Measurements from ENCODE around the gene HSD11B1L.
"Not testable (repeated sequence)": the region's sequence is repeated elsewhere in the genome, so short reads cannot be mapped to it uniquely, and the experiment has no call there.

Gene HSD11B1L

GRCh38 chr19:5669212-5669611, 11.6 kb upstream of the HSD11B1L start:
- DNase-seq: no peak

GRCh38 chr19:5671600-5671999, 9.2 kb upstream of the HSD11B1L start:
- no peak for DNase-seq

DNA sequence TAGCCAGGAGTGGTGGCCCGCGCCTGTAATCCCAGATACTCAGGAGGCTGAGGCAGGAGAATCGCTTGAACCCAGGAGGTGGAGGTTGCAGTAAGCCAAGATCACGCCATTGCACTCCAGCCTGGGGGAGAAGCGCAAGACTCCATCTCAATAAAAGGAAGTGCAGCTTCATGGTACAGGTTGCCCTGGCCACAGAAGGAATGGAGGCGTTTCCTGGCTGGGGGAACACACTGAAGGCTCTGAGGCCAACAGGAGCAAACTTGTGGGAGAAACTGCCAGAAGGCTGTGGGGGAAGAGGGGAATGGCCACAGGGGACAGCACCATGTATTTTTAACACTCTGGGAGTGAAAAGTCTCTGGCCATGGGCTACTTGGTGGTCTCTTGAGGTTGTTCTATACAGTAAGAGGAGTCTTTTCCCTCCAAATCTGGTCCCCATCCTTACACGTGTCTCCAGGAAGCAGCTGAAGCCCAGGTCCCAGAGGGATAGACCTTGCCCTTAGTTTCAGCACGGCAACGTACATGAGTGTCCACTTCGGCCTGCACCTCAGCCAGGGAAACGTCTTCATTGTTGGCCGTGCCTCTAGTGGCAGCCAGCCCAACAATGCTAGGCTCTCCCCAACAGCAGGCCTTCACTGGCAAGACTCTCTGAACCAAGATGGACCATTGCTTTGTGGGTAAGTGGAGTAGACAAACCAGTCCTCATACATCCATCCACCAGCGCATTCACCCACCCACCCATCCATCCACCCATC, 7.9 kb upstream of the HSD11B1L start:
- no peak for DNase-seq

- DNase-seq: no peak
Observed at GRCh38 chr19:5673752-5674151, 7.1 kb upstream of the HSD11B1L start.

DNA sequence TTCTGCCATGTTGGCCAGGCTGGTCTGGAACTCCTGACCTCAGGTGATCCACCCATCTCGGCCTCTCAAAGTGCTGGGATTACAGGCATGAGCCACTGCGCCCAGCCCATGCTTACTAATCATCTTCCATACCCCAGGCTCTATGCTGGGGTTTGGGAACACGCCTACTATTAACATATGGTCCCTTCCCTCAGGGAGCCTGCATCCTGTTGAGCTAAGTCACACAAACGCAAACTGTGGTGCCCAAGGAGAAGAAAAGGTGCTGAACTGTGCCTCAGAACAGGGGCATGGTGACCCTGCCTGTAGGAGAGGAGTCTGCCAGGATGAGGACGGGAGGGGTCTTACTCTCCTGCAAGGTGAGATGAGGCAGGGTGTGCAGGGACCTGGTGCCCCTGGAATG, 6.1 kb upstream of the HSD11B1L start:
- no peak for DNase-seq

- no peak for DNase-seq
Observed at GRCh38 chr19:5676105-5676771, 4.6 kb upstream of the HSD11B1L start.

DNA sequence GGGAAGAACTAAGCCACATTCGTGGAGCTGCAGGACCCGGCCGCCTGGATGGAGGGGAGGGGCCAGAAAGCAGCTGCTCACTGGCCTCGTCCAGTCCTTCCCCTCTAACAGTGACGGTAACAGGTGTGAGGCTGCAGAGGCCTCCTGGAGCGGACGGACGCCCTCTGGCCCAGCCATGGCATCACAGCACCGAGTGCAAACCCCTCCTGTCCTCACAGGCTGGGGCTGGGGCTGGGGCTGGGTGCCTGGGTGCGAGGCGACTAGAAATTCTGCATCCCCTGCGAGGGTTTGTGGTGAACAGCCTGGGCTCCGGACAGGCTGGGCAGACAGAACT, 4.1 kb upstream of the HSD11B1L start:
- no peak for DNase-seq

DNA sequence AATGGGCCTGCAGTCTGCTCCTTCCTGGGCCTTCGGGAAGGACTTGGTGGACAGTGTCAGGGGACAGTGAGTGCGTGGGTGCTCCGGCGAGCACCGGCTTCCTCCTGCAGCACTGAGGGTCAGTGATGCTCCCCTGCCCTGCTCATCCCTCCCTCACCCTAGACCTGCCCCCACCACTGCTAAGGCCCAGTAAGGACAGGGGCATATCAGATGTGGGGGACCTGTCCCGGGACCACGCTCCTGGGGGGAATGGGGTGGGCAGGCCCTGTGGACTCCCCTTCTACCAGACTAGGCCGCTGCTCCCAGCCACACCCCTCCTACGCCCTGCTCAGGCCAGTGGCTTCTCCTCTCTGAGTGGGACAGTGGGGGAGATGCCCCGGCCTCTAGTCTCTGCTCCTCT, 3.7 kb upstream of the HSD11B1L start:
- DNase-seq: no peak

- no peak for DNase-seq
Observed at GRCh38 chr19:5677580-5677979, 3.2 kb upstream of the HSD11B1L start.

GRCh38 chr19:5678071-5678718, 2.6 kb upstream of the HSD11B1L start:
- no peak for DNase-seq

GRCh38 chr19:5679289-5680083, 1.3 kb upstream of the HSD11B1L start:
- DNase-seq: no peak

DNA sequence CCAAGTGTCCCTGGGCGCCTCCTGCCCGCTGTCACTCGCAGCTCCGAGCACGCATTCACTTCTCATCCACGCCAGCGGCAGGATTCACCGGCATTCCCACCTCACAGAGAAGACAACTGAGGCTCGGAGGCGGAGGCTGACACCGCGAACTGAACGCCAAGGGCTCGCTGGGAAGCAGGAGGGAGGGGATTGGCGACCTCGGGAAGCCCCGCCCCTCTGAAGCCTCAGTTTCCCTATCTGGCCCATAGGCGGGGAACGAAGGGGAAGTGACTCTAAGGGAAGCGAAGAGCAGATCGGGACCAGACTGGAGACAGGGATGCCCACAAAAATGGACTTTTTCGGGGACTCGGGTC, 767 bp upstream of the HSD11B1L start:
- DNase-seq: peak in 1 of 2 experiments; percentile 68

- DNase-seq: no peak
Observed at GRCh38 chr19:5681391-5682106, 722 bp downstream of the HSD11B1L start.

DNA sequence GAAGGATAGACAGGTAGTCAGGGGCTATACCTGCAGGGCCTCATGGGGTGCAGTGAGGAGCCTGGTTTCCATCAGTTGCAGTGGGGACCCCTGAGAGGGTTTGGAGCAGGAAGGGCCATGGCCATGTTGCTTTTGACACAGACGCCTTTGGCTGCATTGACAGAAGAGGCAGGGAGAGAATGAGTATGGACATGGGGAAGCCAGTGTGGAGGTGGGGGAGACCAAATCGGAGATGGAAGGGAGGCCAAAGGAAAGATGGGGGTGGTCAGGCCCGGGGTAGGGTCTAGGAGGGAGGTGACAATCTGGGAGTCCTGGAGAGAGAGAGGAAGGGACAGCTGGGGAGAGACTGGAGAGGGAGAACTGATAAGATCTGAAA, 1.3 kb downstream of the HSD11B1L start:
- no peak for DNase-seq

GRCh38 chr19:5683177-5683886, 2.5 kb downstream of the HSD11B1L start:
- DNase-seq: no peak

GRCh38 chr19:5684694-5685430, 4.0 kb downstream of the HSD11B1L start:
- DNase-seq: no peak

DNA sequence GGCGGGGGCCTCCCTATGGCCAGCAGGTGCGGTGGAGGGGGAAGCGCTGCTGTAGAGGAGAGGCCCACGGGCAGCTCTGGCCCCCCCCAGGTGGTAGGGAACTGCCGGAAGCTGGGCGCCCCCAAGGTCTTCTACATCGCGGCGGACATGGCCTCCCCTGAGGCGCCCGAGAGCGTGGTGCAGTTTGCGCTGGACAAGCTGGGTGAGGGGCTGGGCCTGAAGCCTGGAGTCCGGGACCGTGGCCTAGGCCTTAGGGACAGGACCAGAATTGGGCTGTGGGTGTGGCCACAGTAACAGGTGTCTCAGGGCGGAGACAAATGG, 5.5 kb downstream of the HSD11B1L start:
- DNase-seq: no peak

GRCh38 chr19:5686647-5687359, 6.0 kb downstream of the HSD11B1L start:
- DNase-seq: peak; percentile 77 to 91

DNA sequence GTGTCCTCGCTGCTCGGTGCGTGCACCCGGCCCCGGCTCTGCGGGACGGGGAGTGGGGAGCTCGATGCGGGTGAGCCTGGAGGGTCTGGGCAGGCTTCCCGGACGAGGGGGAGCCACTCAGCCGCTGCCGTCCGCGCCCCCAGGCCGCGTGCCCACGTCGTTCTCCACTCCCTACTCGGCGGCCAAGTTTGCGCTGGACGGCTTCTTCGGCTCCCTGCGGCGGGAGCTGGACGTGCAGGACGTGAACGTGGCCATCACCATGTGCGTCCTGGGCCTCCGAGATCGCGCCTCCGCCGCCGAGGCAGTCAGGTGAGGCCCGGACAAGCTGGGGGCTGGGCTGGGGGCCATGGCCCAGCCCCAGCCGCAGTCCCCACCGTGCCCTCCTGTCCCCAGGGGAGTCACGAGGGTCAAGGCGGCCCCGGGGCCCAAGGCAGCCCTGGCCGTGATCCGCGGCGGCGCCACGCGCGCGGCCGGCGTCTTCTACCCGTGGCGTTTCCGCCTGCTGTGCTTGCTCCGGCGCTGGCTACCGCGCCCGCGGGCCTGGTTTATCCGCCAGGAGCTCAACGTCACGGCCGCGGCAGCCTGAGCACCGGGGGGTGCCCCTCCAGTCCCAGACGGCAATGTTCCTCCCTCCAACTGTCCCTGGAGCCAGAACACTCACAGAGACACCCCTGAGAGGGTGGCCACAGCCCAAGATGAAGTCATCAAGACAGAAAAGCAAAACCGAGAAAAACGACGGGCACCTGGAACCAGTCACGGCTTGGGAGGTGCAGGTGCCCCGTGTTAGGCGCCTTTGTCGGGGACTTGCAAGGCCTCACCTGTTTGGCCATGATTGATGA, 6.8 kb downstream of the HSD11B1L start:
- DNase-seq: no peak

DNA sequence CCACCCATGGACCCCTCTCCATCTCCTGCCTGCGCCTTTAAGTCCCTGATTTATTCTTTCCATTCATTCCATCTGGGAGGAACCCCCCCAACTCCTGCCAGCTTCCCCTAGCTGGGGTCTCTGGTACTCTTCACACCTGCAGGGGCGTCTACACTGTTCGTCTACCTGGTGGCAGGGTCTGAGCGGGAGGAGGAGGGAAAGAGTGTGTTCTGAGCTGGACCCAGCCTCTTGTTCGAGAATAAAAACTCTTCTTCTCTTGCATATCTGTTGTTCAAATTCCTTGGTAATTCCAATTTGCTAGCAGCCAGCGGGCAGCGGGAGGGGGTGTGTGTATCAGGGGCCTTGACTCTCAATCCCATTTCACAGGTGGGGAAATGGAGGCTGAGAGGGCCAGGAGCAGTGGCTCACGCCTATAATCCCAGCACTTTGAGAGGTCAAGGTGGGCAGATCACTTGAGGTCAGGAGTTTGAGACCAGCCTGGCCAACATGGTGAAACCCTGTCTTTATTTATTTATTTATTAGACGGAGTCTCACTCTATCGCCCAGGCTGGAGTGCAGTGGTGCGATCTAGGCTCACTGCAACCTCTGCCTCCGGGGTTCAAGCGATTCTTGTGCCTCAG, 7.5 kb downstream of the HSD11B1L start:
- DNase-seq: not testable (repeated sequence)

Measured in SW 1271 (cell line).